ENCODE data around the gene STARD3.

- TF ChIP-seq CTCF (IDR thresholded peaks at IDR 0.05; ENCODE audit: low read length) (no peak), EZH2 (IDR thresholded peaks at IDR 0.05; ENCODE audit: borderline replicate concordance, low read length) (no peak)
Measured at GRCh38 chr17:39632153-39632941, 4.6 kb upstream of the STARD3 start.
